Activated naive CD8-positive, alpha-beta T cell (primary cell): ENCODE results near the gene PDXK.

ENCODE experiments used
- H3K27ac Mint-ChIP-seq: one replicate; pipeline ENCODE4 v1.8.0; 2021; ENCODE audit warnings: mixed read lengths
- H3K27me3 Mint-ChIP-seq: one replicate; pipeline ENCODE4 v1.8.0; 2021; ENCODE audit warnings: mixed read lengths
- H3K36me3 Mint-ChIP-seq: one replicate; pipeline ENCODE4 v1.8.0; 2021; ENCODE audit warnings: mixed read lengths
- H3K4me1 Mint-ChIP-seq: one replicate; pipeline ENCODE4 v1.8.0; 2021; ENCODE audit warnings: low read depth, mixed read lengths
- H3K4me3 Mint-ChIP-seq: one replicate; pipeline ENCODE4 v1.8.0; 2021; ENCODE audit warnings: mild to moderate bottlenecking, mixed read lengths
- H3K9me3 Mint-ChIP-seq: one replicate; pipeline ENCODE4 v1.8.0; 2021; ENCODE audit warnings: low read depth, mixed read lengths

The PDXK gene

DNA sequence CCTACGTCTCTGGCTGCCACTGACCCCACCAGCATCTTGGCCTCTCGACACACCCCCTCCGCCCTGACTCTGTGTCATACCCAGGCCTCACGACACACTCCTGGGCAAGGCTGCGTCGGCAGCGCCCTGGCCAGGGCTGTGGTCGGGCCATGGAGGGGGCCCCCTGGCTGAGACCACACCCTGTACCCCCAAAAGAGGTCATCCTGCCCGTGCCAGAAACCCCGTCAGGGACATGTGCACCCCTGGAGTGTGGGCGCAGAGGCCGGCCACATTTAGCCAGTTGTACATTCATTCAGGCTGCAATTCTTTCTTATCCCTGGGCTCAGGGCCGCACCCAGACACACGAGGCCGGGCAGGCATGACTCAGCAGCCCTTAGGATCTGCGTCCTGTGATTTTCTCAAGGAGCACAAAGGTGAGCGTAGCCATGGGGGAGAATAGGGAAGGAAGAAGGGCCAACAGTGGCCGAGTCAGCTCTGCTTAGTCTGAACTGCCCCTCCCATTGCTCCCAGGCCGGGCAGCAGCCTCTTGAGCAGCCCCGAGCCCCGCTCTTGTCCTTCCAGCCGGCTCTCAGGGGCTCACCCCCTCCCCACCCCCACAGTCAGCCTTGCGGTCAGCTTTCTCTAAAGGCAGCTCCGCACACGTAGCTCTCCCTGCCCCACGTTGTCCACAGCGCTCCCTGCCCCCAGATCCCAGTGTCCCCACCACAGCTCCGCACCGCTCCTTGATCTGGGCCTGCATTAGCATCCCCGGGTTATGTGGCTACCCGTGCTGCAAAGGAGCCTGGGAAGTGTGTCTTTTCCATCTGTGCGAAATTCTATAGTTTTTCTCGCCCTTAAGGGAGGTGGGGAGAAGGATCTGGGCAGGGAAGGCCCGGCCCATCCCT, 49.3 kb downstream of the PDXK start:
- no peaks in the 10 kb centered on the region for H3K27me3 Mint-ChIP-seq
- no peak overlapping the region for H3K27ac Mint-ChIP-seq
- H3K9me3 Mint-ChIP-seq: no peaks in the 10 kb centered on the region
- peaks cover 4% of the 10 kb centered on the region for H3K36me3 Mint-ChIP-seq
- no peaks in the 10 kb centered on the region for H3K4me1 Mint-ChIP-seq
- H3K4me3 Mint-ChIP-seq: no peak overlapping the region

DNA sequence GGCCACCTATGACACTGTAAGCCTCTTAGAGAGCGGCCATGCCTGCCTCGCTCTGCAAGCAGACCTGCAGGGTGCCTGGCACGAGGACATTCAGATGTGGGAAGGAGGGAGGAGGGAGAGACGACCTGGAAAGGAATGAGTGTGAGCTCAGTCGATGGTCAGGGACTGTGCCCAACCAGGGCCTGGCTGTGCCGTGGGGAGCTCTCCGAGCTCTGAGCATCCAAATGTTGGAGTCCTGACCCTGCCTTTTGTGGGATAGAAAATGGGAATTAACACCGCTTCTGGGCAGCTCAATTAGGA, 49.9 kb downstream of the PDXK start:
- Mint-ChIP-seq H3K9me3 (no peaks in the 10 kb centered on the region), H3K27ac (no peak overlapping the region), H3K4me1 (peaks cover under 1% of the 10 kb centered on the region), H3K27me3 (no peaks in the 10 kb centered on the region), H3K36me3 (peaks cover 3% of the 10 kb centered on the region), H3K4me3 (no peak overlapping the region)

DNA sequence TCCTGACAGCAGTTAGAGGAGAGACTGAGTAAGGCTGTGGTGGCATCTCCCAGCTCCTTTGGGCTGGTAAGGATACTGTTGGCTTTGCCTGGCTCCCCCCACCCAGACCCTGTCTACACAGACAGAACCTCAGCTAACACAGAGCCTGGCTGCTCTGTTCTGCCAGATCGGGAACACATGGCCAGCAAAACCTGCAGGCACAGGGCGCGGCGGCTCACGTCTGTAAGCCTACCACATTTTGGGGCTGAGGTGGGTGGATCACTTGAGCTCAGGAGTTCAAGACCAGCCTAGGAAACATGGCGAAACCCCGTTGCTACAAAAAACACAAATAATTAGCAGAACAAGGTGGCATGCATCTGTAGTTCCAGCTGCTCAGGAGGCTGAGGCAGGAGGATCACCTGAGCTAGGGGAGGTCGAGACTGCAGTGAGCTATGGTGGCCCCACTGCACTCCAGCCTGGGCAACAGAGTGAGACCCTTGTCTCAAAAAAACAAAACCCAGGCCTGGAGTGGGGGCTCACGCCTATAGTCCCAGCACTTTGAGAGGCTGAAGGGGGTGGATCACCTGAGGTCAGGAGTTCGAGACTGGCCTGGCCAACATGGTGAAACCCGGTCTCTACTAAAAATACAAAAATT, 50.5 kb downstream of the PDXK start:
- Mint-ChIP-seq H3K9me3 (no peaks in the 10 kb centered on the region), H3K27me3 (no peaks in the 10 kb centered on the region), H3K4me1 (peaks cover 3% of the 10 kb centered on the region), H3K36me3 (peaks cover 6% of the 10 kb centered on the region), H3K27ac (no peak overlapping the region), H3K4me3 (no peak overlapping the region)

DNA sequence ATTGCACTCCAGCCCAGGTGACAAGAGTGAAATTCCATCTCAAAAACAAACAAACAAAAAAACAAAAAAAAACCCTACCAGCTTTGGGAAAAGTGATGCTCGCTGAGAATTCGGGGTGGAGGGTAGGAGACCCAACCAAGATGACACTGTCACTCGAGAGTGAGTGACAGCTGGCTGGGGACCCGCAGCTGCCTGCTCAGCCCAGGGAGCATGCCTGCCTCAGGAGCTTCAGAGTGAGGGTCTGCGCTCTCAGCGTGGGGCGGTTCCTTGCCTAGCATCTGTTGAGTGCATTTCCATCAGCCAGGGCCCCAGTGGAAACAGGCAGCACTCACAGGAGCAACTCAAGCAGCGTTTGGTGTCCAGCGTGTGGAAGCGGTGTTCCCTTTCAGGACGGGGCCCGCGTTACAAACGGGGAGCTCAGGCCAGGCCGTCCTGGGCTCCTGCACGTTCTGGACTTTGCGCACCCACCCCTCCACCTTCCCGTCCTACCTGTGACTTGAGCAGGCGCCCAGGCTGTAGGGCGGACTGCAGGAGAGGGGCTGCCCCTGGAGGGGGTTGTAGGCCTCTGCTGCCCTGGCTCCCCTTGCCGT, 51.2 kb downstream of the PDXK start:
- no peaks in the 10 kb centered on the region for H3K27me3 Mint-ChIP-seq
- H3K4me1 Mint-ChIP-seq: peaks cover 7% of the 10 kb centered on the region
- no peak overlapping the region for H3K27ac Mint-ChIP-seq
- H3K4me3 Mint-ChIP-seq: no peak overlapping the region
- H3K36me3 Mint-ChIP-seq: peaks cover 6% of the 10 kb centered on the region
- no peaks in the 10 kb centered on the region for H3K9me3 Mint-ChIP-seq

DNA sequence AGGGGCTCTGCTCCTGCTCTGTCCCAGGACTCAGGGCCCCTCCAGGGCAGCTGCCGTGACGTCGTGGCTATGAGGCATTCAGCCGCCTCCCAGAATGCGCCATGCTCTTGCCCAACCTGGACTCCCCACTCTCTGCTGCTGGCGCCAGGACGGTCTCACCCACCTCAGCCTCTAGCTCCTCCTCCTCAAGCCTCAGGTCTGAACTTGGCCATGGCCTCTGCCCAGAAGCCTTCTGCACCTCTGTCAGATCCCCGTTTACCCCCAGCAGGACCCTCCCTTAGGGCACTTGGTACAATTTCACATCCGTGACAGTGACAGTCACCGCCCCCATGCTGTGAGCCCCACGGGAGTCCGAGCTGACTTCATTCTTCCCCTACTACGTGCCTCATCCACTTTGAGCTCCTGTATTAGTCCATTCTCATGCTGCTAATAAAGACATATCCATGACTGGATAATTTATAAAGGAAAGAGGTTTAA, 52.3 kb downstream of the PDXK start:
- H3K9me3 Mint-ChIP-seq: no peaks in the 10 kb centered on the region
- peaks cover 13% of the 10 kb centered on the region for H3K4me1 Mint-ChIP-seq
- no peaks in the 10 kb centered on the region for H3K27me3 Mint-ChIP-seq
- H3K4me3 Mint-ChIP-seq: no peak overlapping the region
- no peak overlapping the region for H3K27ac Mint-ChIP-seq
- H3K36me3 Mint-ChIP-seq: peaks cover 7% of the 10 kb centered on the region

DNA sequence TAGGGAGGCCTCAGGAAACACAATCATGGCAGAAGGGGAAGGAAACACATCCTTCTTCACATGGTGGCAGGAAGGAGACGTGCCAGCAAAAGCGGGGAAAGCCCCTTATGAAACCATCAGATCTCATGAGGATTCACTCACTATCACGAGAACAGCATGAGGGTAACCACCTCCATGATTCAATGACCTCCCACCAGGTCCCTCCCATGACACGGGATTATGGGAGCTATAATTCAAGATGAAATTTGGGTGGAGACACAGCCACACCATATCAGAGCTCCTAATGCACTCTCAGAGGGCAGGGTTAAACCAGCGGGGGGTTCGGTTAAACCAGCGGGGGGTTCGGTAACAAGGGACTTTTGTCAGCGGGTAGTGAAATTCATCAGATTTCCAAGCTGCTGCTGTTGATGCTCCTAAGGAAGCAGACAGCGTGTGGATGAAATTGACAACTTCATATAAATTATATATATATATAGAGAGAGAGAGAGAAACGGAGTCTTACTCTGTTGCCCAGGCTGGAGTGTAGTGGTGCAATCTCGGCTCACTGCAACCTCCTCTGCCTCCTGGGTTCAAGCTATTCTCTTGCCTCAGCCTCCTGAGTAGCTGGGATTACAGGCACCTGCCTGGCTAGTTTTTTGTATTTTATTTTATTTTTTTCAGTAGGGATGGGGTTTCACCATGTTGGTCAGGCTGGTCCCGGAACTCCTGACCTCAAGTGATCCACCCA, 52.9 kb downstream of the PDXK start:
- peaks cover 13% of the 10 kb centered on the region for H3K4me1 Mint-ChIP-seq
- H3K27ac Mint-ChIP-seq: no peak overlapping the region
- no peak overlapping the region for H3K4me3 Mint-ChIP-seq
- no peaks in the 10 kb centered on the region for H3K27me3 Mint-ChIP-seq
- H3K36me3 Mint-ChIP-seq: peaks cover 7% of the 10 kb centered on the region
- H3K9me3 Mint-ChIP-seq: no peaks in the 10 kb centered on the region

DNA sequence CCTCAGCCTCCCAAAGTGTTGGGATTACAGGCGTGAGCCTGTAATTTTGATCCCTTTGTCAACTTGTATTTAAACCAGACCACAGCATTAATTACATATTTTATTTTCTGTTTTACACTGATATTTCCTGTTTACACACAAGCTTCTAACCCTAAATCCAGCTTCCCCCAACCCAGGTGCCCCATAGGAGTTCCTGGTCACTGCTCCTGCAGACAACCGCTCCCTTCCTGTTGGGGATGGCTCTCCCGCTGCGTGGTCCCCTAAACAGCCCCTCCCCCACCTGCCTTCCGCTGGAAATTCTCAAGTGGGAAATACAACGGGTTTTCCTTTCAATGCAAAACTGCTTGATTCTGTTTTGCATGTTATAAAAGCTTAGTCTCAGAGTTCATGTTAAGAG, 53.5 kb downstream of the PDXK start:
- Mint-ChIP-seq H3K4me1 (peaks cover 13% of the 10 kb centered on the region), H3K27ac (no peak overlapping the region), H3K9me3 (no peaks in the 10 kb centered on the region), H3K27me3 (no peaks in the 10 kb centered on the region), H3K36me3 (peaks cover 7% of the 10 kb centered on the region), H3K4me3 (no peak overlapping the region)

DNA sequence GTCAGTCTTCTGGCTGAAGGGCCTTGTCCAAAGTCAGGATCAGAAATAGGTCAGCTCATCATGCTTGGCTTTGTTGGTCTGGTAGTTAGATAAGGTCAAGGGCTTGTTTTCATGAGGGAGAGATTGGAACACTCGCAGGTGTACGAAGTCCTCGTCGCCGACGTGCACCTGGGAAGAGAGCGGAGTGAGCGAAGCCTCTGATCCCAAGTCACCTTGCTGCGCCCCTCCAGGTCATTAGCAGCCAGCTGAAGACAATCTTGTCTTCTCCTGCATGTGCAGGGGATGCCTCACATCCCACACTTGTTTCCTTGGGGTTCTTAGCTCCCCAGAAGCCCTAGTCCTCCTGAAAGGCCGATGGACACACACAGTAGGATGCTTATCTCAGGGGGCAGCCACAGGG, 55.2 kb downstream of the PDXK start:
- H3K9me3 Mint-ChIP-seq: no peaks in the 10 kb centered on the region
- H3K36me3 Mint-ChIP-seq: peaks cover 7% of the 10 kb centered on the region
- H3K4me3 Mint-ChIP-seq: peak overlapping the region; percentile 34
- no peaks in the 10 kb centered on the region for H3K27me3 Mint-ChIP-seq
- H3K27ac Mint-ChIP-seq: no peak overlapping the region
- peaks cover 23% of the 10 kb centered on the region for H3K4me1 Mint-ChIP-seq

DNA sequence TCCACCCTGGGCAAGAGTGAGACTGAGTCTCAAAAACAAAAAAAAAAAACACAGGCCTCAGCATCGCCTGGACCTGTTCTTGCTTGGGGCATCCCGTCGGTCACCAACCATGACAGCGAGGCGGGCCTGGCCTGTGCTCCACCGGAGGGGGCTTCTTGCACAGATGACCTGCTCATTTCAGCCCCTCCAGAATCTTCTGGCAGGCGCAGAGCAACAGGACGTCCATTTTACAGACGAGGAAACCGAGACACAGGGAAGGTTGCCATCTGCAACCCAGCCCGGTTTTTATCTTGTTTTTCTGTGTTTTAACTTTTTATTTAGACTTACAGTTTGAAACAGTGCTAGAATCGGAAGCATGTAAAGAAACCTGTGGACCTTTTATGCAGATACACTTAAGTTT, 56.3 kb downstream of the PDXK start:
- no peaks in the 10 kb centered on the region for H3K9me3 Mint-ChIP-seq
- peak overlapping the region; percentile 77 for H3K27ac Mint-ChIP-seq
- no peaks in the 10 kb centered on the region for H3K27me3 Mint-ChIP-seq
- H3K4me3 Mint-ChIP-seq: peak overlapping the region; percentile 91
- peaks cover 23% of the 10 kb centered on the region for H3K4me1 Mint-ChIP-seq
- H3K36me3 Mint-ChIP-seq: peaks cover 7% of the 10 kb centered on the region

DNA sequence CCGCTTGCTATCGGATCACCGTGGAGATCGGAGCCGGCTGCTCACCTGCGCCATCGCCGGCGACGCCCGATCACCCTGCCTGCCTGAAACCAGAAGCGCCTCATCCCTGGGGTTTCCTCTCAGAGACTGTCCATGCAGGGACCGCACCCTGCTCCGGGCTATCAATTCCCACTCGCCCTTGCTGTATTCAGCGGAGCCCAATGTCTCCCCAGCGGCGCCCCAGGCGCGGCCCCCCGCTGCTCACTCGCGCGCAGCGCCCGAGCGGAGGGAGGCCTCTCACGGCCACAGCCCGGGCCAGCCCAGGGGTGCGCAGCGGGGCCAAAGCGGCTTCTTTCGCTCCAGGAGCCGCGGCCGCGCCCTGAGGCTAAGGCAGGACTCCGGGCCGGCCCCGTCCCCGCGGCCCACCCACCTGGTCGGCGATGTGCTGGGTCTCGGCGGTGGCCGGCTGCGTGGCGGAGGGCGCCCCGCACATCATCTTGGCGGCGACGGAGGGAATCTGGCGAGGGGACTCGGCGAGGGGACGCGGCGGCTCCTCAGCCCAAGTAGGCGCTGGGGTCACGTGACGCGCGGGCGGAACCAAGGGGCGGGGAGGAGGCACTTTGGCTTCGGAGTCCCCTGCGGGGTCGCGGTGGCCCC, 57.0 kb downstream of the PDXK start, which contains the start of gene CSTB:
TSS of gene CSTB (minus strand) at position 514 of the 636 bp plus-strand sequence. CDS start at position 475, 39 bp downstream.
- peaks cover 23% of the 10 kb centered on the region for H3K4me1 Mint-ChIP-seq
- H3K27me3 Mint-ChIP-seq: no peaks in the 10 kb centered on the region
- H3K9me3 Mint-ChIP-seq: no peaks in the 10 kb centered on the region
- peak within 1 kb of the TSS; percentile 77 for H3K27ac Mint-ChIP-seq
- H3K36me3 Mint-ChIP-seq: peaks cover 7% of the 10 kb centered on the region
- H3K4me3 Mint-ChIP-seq: peak within 1 kb of the TSS; percentile 91

DNA sequence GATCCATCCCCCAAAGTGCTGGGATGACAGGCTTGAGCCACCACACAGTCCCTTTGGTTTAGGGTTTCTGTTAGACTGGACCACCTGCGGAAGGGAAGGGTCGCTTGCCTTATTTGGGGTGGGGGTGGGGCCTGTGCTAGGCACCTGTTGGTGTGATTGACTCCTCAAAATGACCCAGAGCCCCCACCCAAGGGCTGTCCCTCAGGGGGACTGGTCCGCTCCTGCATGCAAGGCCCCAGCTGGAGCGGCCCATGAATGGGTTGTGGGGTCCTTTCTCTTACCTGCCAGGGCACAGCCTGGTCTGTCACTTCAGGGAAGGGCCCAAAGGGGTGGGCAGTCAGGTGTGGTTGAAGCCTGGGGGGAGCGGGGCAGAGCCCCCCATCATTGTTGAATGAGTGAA, 59.0 kb downstream of the PDXK start:
- H3K36me3 Mint-ChIP-seq: peaks cover 4% of the 10 kb centered on the region
- peaks cover 30% of the 10 kb centered on the region for H3K4me1 Mint-ChIP-seq
- peak overlapping the region; percentile 82 for H3K4me3 Mint-ChIP-seq
- H3K27ac Mint-ChIP-seq: no peak overlapping the region
- H3K27me3 Mint-ChIP-seq: no peaks in the 10 kb centered on the region
- no peaks in the 10 kb centered on the region for H3K9me3 Mint-ChIP-seq

DNA sequence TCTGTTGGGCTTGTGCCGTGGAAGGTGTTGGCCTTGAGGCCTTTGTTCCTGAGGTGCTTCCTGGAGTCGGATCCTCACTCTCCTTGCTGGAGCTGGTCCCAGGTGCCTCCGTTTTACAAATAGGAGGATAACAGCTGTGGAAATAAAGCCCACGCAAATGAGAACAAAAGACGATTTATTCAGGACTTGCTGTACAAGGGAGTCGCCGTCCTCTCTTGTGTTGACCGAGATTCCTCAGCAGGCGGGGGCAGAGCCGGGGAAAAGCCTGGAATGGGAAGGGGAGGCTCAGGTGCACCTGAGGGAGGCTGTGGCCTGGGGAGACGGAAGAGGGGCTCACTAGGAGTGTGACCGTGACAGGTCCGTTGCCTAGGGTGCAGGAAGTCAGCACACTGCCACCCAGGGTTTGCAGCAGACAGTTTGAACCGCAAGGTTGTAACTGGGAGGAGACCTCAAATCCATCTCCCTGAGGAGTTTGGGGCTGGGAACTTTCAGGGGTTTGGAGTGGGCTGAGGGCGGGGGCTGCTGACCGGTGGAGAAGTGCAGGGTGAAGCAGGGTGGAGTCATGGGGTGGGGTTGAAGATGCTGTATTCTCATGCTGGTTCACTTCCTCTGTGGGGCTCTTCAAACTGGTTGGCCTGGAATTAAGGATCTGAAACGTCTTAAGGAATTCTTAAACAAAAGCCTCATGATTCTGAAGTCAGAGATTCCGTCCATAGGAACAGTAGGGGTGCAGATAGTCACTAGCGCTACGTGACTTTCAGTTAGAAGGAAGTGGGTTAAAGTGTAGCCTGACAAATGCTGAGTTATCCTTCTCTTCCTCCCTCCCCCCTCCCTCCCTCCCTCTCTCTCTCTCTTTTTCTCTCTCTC, 59.8 kb downstream of the PDXK start:
- no peaks in the 10 kb centered on the region for H3K27me3 Mint-ChIP-seq
- H3K9me3 Mint-ChIP-seq: no peaks in the 10 kb centered on the region
- H3K27ac Mint-ChIP-seq: peak overlapping the region; percentile 55
- peaks cover 4% of the 10 kb centered on the region for H3K36me3 Mint-ChIP-seq
- peak overlapping the region; percentile 40 for H3K4me3 Mint-ChIP-seq
- peaks cover 37% of the 10 kb centered on the region for H3K4me1 Mint-ChIP-seq

DNA sequence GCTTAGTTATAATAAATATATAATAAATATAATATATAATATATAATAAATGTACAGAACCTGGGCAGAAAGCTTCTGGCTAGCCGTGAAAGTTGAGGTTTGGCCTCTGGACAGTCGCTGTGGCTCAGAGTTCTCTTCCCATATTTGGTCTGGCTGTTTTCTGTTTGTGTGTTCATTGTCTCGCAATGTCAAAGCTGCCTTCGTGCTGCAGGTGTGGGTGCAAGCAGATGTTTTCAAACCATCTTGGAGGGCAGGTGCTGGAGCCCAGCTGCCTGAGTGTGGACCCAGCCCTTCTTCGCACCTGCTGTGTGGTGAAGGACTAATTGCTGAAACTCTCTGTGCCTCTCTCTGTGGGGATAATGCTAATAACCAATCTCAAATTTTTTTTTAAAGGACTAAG, 60.7 kb downstream of the PDXK start:
- Mint-ChIP-seq H3K4me1 (peaks cover 33% of the 10 kb centered on the region), H3K27me3 (no peaks in the 10 kb centered on the region), H3K36me3 (peaks cover 2% of the 10 kb centered on the region), H3K9me3 (no peaks in the 10 kb centered on the region), H3K27ac (no peak overlapping the region), H3K4me3 (no peak overlapping the region)

DNA sequence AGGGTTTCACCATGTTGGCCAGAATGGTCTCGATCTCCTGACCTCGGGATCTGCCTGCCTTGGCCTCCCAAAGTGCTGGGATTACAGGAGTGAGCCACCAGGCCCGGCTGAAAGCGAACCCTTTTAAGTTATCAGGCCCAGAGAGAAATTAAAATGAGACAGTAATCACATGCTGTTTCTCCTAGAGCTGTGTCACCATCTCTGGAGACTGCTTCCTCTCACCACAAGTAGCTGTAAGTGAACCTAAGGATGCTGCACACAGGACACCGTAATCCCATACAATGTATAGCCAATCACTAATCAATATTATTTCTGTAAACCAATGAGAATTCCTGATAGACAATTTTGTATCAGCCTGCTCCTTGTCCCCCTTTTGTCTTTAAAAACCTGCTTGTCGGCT, 62.9 kb downstream of the PDXK start:
- H3K4me3 Mint-ChIP-seq: no peak overlapping the region
- H3K27ac Mint-ChIP-seq: no peak overlapping the region
- no peaks in the 10 kb centered on the region for H3K9me3 Mint-ChIP-seq
- H3K36me3 Mint-ChIP-seq: no peaks in the 10 kb centered on the region
- H3K27me3 Mint-ChIP-seq: no peaks in the 10 kb centered on the region
- H3K4me1 Mint-ChIP-seq: peaks cover 26% of the 10 kb centered on the region
